CD4-positive, alpha-beta T cell treated with Interleukin-6 at 100 ng/mL for 8 hours (primary cell): ENCODE measurements around the gene CD209.
"Not testable (repeated sequence)": the region's sequence is repeated elsewhere in the genome, so short reads cannot be mapped to it uniquely, and the experiment has no call there.

Experiments
- DNase-seq: peaks from one replicate; pipeline ENCODE4 v3.0.0-alpha.2; 2020; ENCODE audit warnings: mixed read lengths, low spot score

The CD209 gene

GRCh38 chr19:7746903-7747884 lies at the start of gene CD209:
Gene CD209 (minus strand): TSS chr19:7747534. CDS start chr19:7747511, 23 bp downstream.
- no peak for DNase-seq

- no peak for DNase-seq
Measured at GRCh38 chr19:7795555-7796161, 48.3 kb upstream of the CD209 start.

- DNase-seq = no peak
Measured at GRCh38 chr19:7793493-7793892, 46.2 kb upstream of the CD209 start.

GRCh38 chr19:7792701-7793100 lies 45.4 kb upstream of the CD209 start:
- DNase-seq = not testable (repeated sequence)

GRCh38 chr19:7792281-7792680 lies 44.9 kb upstream of the CD209 start:
- no peak for DNase-seq

- DNase-seq = no peak
Measured at GRCh38 chr19:7790416-7790815, 43.1 kb upstream of the CD209 start.

GRCh38 chr19:7789447-7789846 lies 42.1 kb upstream of the CD209 start:
- peak; percentile 42 for DNase-seq

- no peak for DNase-seq
Measured at GRCh38 chr19:7788933-7789323, 41.6 kb upstream of the CD209 start.

GRCh38 chr19:7788178-7788932 lies 41.0 kb upstream of the CD209 start:
- DNase-seq = no peak

GRCh38 chr19:7787602-7788177 lies 40.4 kb upstream of the CD209 start:
- no peak for DNase-seq

GRCh38 chr19:7787141-7787540 lies 39.8 kb upstream of the CD209 start:
- no peak for DNase-seq

GRCh38 chr19:7784856-7785255 lies 37.5 kb upstream of the CD209 start:
- no peak for DNase-seq

- DNase-seq = no peak
Measured at GRCh38 chr19:7783991-7784423, 36.7 kb upstream of the CD209 start.

GRCh38 chr19:7781157-7781556 lies 33.8 kb upstream of the CD209 start:
- DNase-seq = no peak

GRCh38 chr19:7779631-7780486 lies 32.5 kb upstream of the CD209 start:
- no peak for DNase-seq

GRCh38 chr19:7778081-7778480 lies 30.7 kb upstream of the CD209 start:
- no peak for DNase-seq

GRCh38 chr19:7775761-7776160 lies 28.4 kb upstream of the CD209 start:
- DNase-seq = no peak

- DNase-seq = no peak
Measured at GRCh38 chr19:7773841-7774240, 26.5 kb upstream of the CD209 start.

GRCh38 chr19:7772752-7773291 lies 25.5 kb upstream of the CD209 start:
- DNase-seq = peak; percentile 25

- no peak for DNase-seq
Measured at GRCh38 chr19:7771072-7771471, 23.7 kb upstream of the CD209 start.

- DNase-seq = no peak
Measured at GRCh38 chr19:7769171-7769570, 21.8 kb upstream of the CD209 start.
